Activated CD4-positive, CD25-positive, alpha-beta regulatory T cell treated with anti-CD3 and anti-CD28 coated beads, Interleukin-2, amount 50 U/mL, for 16 hours (primary cell): ENCODE data around the gene CD68.

Source experiments
- DNase-seq: peaks from one replicate; pipeline ENCODE4 v3.0.0-alpha.2; 2020; ENCODE audit warnings: low read depth, low spot score

Gene CD68, protein sequence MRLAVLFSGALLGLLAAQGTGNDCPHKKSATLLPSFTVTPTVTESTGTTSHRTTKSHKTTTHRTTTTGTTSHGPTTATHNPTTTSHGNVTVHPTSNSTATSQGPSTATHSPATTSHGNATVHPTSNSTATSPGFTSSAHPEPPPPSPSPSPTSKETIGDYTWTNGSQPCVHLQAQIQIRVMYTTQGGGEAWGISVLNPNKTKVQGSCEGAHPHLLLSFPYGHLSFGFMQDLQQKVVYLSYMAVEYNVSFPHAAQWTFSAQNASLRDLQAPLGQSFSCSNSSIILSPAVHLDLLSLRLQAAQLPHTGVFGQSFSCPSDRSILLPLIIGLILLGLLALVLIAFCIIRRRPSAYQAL

GRCh38 chr17:7579001-7579833, at the start of gene CD68:
Gene CD68, plus strand, starts transcription at chr17:7579638. Its CDS starts 40 bp downstream, at chr17:7579678.
- DNase-seq = no peak

GRCh38 chr17:7530023-7530900, 49.2 kb upstream of the CD68 start:
- no peak for DNase-seq

DNA sequence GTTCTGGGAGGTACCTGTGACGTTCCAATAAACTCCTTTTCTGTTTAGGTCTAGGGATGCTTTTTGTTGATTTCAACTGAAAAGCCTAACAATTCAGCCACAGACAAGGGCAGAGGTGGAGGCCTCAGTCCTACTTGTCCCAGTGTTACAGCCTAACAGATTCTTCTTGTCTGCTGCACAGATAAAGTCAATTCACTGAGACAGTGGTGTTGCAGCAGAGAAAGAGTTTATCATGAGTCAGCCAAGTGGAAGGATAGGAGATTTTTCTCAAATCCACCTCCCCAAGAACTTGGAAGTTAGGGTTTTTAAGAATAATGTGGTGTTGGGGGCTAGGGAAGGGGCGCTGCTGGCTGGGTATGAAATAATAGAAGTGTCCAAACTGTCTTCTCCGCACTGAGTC, 41.4 kb upstream of the CD68 start:
- no peak for DNase-seq

GRCh38 chr17:7538891-7539545, 40.4 kb upstream of the CD68 start:
- DNase-seq = no peak

DNA sequence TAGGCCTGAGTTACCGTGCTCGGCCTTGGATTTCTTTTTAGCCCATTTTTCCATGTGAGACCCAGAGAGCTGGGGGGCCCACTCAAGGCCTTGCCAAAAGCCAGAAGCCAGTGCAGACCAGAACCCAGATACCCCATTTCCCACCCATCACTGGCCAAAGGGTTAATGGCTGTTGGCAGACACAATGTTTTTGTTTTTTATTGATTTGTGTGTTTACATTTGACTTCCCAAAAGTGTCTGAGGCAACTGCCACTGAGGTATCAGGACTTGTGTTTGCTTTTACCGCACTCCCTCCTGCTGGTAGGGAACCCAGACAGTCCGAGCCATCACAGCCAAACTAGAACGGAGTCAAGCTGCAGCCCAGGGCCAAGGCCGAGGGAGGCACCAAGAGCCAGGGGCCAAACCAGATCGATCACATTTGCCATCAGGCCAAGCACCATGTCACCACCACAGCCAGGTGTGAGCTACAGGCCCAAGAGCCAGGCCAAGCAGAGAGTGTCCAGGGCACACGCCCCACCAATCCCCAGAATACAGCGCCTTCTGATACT, 38.3 kb upstream of the CD68 start:
- DNase-seq = no peak

- no peak for DNase-seq
These were observed 34.5 kb upstream of the CD68 start for GRCh38 chr17:7544911-7545310.

DNA sequence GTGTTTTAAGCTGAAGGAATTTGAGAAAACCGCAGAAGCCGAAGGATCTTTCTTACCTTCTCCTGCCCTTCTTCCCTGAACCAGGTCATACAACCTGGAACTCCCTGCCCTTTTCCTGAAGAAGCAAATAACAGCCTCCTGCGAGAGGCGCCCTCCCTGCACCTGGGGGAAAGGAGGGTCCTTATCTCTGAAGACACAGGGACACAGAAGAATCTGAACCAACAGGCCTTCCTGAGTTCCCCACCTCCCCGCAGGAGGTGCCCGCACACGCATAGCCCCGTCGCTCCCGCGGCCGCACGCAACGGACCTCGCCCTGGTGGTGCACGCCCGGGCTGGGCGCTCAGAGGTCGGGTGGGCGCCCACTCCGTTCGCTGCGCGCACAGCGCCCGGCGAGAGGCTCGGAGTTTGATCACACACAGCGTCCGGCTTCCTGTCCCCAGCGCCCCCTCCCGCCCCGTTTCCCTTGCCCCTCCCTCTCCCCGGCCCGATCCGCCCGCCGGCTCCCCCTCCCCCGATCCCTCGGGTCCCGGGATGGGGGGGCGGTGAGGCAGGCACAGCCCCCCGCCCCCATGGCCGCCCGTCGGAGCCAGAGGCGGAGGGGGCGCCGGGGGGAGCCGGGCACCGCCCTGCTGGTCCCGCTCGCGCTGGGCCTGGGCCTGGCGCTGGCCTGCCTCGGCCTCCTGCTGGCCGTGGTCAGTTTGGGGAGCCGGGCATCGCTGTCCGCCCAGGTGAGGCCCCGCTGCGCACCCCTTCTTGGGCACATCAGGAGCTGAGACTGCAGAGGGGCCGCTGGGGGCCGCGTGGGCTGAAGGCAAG, 30.6 kb upstream of the CD68 start, which contains the start of gene TNFSF12:
TSS of gene TNFSF12 (plus strand) at position 474 of the 816 bp plus-strand sequence. CDS start at position 570, 96 bp downstream.
- no peak for DNase-seq

DNA sequence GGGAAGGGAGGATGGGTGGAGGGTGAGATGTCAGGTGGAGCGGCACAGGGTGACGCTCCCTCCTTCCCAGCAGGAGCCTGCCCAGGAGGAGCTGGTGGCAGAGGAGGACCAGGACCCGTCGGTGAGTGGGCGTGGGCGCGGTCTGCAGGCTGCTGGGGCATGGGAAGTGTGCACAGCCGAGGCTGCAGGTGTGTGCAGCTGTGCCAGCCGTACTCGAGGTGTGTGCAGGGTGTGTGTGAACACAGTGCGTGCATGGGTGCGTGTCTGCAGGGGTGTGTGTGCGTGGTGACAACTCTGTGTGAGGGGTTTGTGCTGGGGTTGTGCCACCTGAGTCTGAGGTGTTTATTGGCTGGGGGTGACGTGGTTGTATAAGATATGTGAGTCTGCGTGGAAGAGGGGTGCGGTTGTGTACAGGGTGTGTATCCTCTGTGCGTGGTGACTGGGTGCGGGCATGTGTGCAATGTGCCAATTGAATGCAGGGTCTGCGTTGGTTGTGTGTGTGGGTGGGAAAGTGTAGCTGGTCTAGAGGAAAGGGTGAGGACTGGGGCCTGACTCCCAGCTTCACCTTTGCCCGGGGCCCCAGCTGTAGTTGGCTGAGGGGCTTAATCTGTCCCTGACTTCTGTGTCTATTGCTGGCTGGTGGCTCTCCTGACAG, 29.9 kb upstream of the CD68 start:
- no peak for DNase-seq

DNA sequence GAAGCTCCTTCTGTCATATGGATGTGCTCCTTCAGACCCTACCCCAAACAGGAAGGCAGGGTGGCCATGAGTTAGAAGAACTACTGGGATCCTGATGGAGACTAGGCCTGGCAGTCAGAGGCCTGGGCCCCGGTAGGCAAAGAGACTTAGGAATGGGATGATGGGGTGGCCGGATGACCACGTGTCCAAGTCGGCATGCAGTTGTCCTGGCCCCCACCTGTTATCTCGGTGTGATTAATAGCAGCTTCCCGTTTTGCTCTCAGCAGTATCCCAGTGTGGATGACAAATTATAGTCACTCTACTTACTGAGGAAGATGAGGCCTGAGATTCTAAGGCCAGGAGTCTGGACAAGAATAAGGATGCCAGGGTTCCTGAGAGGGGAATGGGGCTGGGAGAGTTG, 29.1 kb upstream of the CD68 start:
- no peak for DNase-seq

- no peak for DNase-seq
These were observed 28.0 kb upstream of the CD68 start for GRCh38 chr17:7551396-7551795.

- DNase-seq = no peak
These were observed 26.8 kb upstream of the CD68 start for GRCh38 chr17:7552621-7553051.

DNA sequence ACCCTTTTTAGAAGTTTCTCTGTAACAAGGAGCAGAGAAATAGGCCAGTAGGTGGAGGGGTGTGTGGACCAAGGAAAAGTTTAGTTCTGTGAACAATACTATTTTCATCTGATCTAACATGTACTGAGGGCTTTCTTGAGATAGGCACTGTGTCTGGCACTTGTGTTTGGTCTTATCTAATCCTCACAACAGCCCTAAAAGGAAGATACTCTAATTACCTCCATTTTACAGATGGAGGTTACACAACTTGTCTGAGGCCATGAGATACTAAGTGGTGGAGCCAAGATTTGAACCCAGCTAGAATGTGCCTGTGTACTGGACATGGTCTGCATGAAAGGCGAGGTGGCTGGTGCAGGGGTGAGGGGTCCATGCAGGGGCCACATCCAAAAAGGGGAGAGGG, 26.1 kb upstream of the CD68 start:
- DNase-seq = no peak

DNA sequence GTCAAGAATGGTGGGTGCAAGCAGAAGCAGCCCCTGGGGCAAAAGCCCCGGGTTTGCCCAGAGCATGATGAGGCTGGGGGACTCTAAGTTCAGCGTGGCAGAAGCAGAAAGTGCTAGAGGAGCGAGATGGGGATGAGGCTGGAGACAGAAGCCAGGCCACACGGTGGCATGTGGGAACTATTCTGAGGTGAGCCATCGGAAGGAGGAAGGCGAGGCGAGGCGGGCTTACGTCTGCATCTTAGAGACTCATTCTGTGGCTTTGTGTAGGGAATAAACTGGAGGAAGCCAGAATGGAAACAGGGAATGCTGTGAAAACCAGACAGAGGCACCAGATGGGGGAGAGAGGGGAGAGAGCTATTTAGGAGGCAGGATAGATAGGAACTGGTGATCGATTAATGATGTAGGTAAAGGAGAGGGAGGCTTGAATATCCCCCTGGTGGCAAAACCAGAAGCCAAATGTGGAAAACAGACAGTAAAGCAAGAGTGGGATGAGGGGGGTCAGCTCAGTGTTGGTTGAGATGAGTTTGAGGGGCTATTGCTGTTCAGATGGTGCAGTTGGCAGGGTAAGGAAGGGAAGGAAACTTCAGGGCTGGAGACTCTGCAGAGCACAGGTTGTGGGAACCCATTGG, 24.0 kb upstream of the CD68 start:
- DNase-seq = no peak

DNA sequence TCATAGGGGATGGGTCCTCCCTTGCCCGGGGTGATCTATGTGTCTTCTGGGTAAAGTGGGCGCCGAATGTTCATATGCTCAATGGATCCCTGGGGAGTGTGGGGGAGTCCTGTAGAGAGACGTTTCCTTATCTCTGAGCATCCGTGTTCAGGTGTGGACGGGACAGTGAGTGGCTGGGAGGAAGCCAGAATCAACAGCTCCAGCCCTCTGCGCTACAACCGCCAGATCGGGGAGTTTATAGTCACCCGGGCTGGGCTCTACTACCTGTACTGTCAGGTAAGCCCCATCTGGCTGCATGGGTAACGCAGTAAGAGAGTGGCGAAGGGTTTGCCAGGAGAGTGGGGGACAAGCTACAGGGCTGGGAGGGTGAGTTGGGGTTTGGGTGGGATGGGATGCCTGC, 22.8 kb upstream of the CD68 start:
- no peak for DNase-seq

- DNase-seq = no peak
These were observed 22.2 kb upstream of the CD68 start for GRCh38 chr17:7557147-7557764.

GRCh38 chr17:7557775-7558543, 21.5 kb upstream of the CD68 start:
- no peak for DNase-seq

DNA sequence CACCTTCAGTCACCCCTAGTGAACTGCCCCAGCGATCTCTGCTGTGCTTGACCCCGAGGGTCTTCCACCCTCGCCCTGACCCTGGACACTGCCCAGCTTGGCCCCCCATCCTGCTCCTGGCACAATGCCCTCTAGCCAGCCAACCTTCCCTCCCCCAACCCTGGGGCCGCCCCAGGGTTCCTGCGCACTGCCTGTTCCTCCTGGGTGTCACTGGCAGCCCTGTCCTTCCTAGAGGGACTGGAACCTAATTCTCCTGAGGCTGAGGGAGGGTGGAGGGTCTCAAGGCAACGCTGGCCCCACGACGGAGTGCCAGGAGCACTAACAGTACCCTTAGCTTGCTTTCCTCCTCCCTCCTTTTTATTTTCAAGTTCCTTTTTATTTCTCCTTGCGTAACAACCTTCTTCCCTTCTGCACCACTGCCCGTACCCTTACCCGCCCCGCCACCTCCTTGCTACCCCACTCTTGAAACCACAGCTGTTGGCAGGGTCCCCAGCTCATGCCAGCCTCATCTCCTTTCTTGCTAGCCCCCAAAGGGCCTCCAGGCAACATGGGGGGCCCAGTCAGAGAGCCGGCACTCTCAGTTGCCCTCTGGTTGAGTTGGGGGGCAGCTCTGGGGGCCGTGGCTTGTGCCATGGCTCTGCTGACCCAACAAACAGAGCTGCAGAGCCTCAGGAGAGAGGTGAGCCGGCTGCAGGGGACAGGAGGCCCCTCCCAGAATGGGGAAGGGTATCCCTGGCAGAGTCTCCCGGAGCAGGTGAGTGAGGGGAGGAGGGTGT, 20.7 kb upstream of the CD68 start, which contains the start of gene TNFSF13:
TSS of gene TNFSF13 (plus strand) at position 207 of the 776 bp plus-strand sequence. CDS start at position 497, 290 bp downstream.
- no peak for DNase-seq
